HS-5 (cell line): ENCODE measurements around the gene LCE2A.

Experiments used
- DNase-seq: peaks from one replicate; pipeline ENCODE4 v3.0.0-alpha.2; 2012; ENCODE audit warnings: low read depth

Gene LCE2A

DNA sequence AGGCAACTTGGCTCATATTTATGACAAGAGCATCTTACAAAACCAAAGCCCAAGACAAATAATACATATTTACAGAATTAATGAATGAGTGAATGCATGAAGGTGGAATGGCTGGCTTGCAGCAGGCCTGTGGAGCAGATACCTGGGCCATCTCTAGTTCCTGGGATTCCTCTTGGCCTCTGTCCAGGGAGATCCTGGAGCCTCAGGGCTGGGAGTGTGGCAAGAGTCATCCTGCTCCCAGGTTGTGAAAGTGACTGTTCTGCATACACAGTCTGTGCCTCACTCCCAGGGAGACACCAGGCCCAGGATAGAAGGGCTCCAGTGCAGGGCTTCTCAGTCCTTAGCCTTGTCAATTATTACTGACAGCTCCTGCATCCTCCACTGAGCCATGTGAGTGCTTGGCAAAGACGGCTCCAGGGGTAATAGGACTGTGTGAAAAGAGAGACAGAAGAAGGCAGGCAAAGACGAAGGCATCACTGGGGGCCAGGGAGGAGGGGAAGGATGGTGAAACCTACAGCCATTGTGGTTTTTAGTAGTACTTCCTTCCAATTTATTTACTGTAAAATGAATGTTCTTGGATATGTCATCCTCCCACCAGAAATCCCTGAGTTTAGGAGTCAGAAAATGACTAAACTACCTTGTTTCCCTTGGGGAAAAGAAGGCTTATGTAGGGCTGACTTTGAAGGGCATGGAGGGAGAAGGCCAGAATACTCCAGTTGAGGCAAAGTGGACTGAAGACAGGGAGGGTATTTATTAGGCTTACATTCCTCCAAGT lies 45.4 kb downstream of the LCE2A start:
- DNase-seq = no peak

DNA sequence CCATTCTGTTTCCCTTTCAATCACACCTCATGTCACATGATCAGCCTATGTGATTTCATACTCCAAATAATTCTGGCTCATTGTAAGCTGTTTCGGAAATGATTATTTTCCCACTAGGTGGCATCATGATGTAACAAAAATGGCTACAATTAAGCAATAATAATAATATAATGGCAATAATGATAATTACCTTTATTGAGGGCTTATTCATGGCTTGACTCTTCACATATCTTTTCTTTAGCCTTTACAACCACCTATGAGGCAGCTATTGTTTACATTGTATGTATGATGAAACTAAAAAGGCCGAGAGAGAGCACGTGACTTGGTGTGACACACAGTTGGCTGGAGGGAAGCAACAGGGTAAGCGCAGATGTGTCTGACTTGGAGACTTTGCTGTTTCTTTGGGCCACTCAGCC lies 47.2 kb downstream of the LCE2A start:
- DNase-seq = no peak

DNA sequence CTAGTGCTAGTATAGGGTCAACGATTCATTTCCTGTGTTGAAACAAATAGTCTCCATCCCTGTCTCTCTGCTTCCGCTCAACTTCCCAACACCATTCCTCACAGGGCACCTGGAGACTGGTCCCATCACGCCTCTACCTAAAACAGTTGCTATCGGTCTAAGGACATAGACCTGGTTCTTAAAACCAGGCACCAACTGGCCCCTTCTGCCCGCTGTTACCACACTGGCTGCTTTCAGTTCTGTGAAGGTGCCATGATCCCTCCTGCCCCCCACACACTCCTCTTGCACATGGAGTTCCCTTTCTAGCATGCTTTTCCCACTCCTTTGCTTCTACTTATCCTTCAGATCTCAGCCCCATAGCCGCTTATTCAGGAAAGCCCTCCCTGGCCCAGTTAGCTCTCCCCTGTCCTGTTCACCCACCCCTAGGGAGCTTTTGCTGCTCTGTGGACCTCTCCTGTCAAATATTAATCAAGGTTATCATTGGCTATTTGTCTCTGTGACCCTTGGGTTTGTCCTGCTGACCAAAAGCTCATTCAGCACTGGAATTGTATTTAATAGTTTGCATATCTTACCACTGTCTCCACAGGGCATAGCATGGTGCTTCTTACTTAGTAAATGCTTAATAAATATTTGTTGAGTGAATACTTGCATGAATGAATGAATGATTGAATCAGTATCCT lies 47.8 kb downstream of the LCE2A start:
- DNase-seq = no peak

DNA sequence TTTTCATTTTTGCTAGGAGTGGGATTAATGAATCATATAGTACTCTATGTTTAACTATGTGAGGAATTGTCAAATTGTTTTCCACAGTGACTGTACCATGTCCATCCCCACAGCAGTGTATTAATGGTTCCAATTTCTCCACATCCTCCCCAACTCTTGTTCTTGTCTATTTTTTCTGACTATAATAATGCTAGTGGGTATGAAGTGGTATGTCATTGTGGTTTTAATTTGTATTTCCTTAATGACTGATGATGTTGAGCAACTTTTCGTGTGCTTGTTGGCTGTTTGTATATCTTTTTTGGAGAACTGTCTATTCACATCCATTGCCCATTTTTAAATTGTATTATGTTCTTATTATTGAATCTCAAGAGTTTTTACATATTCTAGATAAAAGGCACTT lies 49.7 kb downstream of the LCE2A start:
- DNase-seq = no peak
